IMR-90 (cell line): Measurements from ENCODE around the gene WDR74.
A peak's percentile ranks its signal among the peaks of the same experiment; 100 is the strongest.

Source experiments
- CTCF ChIP-seq: conservative IDR thresholded peaks from 2 replicates; pipeline ENCODE4 v1.5.1; 2012; ENCODE audit warnings: mild to moderate bottlenecking, low read depth, low read length, improper control_type of control experiment
- MAFK ChIP-seq: IDR thresholded peaks from 2 replicates; pipeline ENCODE4 v1.6.1; 2012; ENCODE audit warnings: low read depth, low read length, improper control_type of control experiment
- POLR2A ChIP-seq: IDR thresholded peaks from 2 replicates; pipeline ENCODE4 v1.6.1; 2012; ENCODE audit warnings: mild to moderate bottlenecking, low read depth, low read length
- RCOR1 ChIP-seq: IDR thresholded peaks from 2 replicates; pipeline ENCODE4 v1.6.1; 2012; ENCODE audit warnings: mild to moderate bottlenecking, low read length, improper control_type of control experiment; ENCODE audit not compliant: insufficient replicate concordance
- SMC3 ChIP-seq: fragments of 150-350 bp; IDR thresholded peaks from 2 replicates; pipeline ENCODE4 v1.6.1; 2016; ENCODE audit warnings: low read depth, mild to moderate bottlenecking, antibody characterized with exemption, low read length, moderate library complexity
- TF ChIP-seq, protein P1 (sequence below): fragments of 150-350 bp; IDR thresholded peaks from 2 replicates; pipeline ENCODE4 v1.6.1; 2017; ENCODE audit warnings: mild to moderate bottlenecking, antibody characterized with exemption, low read length, low read depth

DNA sequence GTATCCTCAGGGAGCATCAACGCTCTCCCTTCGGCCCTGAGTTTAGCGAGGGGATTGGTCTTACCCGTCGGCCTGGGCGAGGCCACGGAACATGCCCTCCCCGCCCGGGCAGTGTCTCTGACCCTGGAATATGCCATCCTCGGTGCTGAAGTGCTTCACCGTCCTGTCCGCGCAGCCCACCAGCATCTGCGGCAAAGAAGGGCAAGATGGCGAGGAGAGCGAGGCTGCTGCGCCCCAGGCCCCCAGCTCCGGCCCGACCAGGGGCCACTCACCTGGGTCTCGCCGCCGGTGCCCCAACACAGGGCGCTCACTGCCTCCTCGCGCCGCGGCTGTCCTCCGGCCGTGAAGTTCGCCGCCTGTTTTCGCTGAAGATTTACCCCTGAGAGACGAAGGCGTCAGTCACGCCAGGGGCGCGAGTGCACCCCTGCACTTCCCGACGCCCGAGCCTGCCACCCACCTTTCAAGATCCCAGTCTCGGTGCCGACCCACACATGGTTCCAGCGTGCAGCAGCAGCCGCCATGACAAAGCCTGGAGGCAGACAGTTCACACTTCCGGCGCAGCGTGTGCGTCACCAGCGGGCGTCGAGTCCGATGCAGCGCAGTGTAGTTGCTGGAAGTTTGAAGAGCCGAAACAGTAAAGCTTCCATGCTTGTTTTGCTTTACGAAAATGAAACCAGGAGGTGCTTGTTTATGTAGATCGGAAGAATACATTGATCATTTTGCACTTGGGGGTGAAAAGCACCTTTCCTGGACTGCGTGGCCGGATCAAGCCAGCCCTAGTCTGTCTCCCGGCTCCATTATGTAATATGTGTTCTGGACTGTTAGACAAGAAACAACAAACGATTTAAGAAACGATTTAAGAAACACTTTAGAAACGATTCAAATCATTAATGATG lies at the start of gene WDR74:
- TF ChIP-seq MAFK (no peak), POLR2A (peak; percentile 87), CTCF (no peak), RCOR1 (no peak), SMC3 (no peak)
- TF ChIP-seq, protein P1, sequence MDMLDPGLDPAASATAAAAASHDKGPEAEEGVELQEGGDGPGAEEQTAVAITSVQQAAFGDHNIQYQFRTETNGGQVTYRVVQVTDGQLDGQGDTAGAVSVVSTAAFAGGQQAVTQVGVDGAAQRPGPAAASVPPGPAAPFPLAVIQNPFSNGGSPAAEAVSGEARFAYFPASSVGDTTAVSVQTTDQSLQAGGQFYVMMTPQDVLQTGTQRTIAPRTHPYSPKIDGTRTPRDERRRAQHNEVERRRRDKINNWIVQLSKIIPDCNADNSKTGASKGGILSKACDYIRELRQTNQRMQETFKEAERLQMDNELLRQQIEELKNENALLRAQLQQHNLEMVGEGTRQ: no peak
